Measurements from ENCODE around the gene CARD11. TPM values are rescaled to one million over a fixed set of nuclear protein-coding genes. Genes with fewer than 3 reads are reported as not detected.

Gene CARD11
- polyA plus RNA-seq, 1 donor from 2014 or later, result not detected

DNA sequence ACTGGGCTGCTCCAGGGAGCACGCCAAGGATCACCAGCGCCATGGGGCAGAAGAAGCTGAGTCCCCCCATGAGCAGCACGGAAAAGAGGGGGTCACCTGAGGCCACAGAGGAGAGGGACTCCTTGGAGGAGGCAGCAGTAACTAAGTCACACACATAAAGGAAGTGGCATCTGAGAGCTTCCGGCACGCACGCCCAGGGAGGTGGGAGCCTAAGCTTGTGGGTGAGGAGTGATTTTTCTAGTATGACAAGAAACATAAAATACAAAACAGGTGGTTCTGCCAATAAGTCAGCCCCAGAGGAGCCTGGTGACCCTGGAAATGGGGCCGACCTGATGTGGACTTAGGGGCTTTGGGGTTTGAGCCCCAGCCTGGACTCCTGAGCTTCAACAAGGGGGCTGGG is 60.8 kb downstream of the CARD11 start:
- no peak overlapping the region for H2AFZ ChIP-seq (ENCODE audit: low read depth, low read length)
- no peaks in the 10 kb centered on the region for H3K79me2 ChIP-seq (replicated peaks; ENCODE audit: insufficient read depth, low read length)
- no peaks in the 10 kb centered on the region for H3K27me3 ChIP-seq (ENCODE audit: insufficient read depth, low read depth, low read length)
- no peak overlapping the region for H3K4me2 ChIP-seq (ENCODE audit: low read length)
- H3K9ac ChIP-seq (ENCODE audit: low read length), result no peak overlapping the region
- no peak overlapping the region for H3K27ac ChIP-seq (ENCODE audit: low read length)
- H3F3A ChIP-seq (ENCODE audit: insufficient read depth, low read length, poor library complexity, severe bottlenecking), result no peaks in the 10 kb centered on the region
- TF ChIP-seq EZH2 (IDR thresholded peaks at IDR 0.05; ENCODE audit: borderline replicate concordance, insufficient read depth, low read length, poor library complexity, severe bottlenecking) (no peak), CTCF (IDR thresholded peaks at IDR 0.05; ENCODE audit: poor library complexity, severe bottlenecking) (no peak), POLR2AphosphoS5 (IDR thresholded peaks at IDR 0.05) (no peak), MXI1 (conservative IDR thresholded peaks at IDR 0.05; ENCODE audit: poor library complexity, severe bottlenecking) (no peak), REST (IDR thresholded peaks at IDR 0.05; ENCODE audit: borderline replicate concordance) (no peak)
- H3K4me3 ChIP-seq (ENCODE audit: low read length), result no peak overlapping the region
- no peaks in the 10 kb centered on the region for H4K20me1 ChIP-seq (ENCODE audit: insufficient read depth)
- H3K9me2 ChIP-seq (ENCODE audit: insufficient read depth, low read length), result no peaks in the 10 kb centered on the region
- H3K36me3 ChIP-seq (ENCODE audit: insufficient read depth, low read length), result no peaks in the 10 kb centered on the region
- no peaks in the 10 kb centered on the region for H3K9me3 ChIP-seq (ENCODE audit: low read length)

GRCh38 chr7:2982401-2982800 is 61.3 kb downstream of the CARD11 start:
- no peak for TF ChIP-seq REST (IDR thresholded peaks at IDR 0.05; ENCODE audit: borderline replicate concordance)
- no peak for TF ChIP-seq EP300 (conservative IDR thresholded peaks at IDR 0.05; ENCODE audit: poor library complexity, severe bottlenecking)
- no peak for TF ChIP-seq POLR2AphosphoS5 (IDR thresholded peaks at IDR 0.05)
- TF ChIP-seq RAD21 (conservative IDR thresholded peaks at IDR 0.05), result no peak
- no peak for TF ChIP-seq EZH2 (IDR thresholded peaks at IDR 0.05; ENCODE audit: borderline replicate concordance, insufficient read depth, low read length, poor library complexity, severe bottlenecking)
- TF ChIP-seq TAF1 (IDR thresholded peaks at IDR 0.05; ENCODE audit: low read depth), result no peak
- TF ChIP-seq MXI1 (conservative IDR thresholded peaks at IDR 0.05; ENCODE audit: poor library complexity, severe bottlenecking), result no peak
- no peak for TF ChIP-seq SMC3 (conservative IDR thresholded peaks at IDR 0.05; ENCODE audit: poor library complexity)
- no peak for TF ChIP-seq CTCF (IDR thresholded peaks at IDR 0.05; ENCODE audit: poor library complexity, severe bottlenecking)
- H3K4me3 ChIP-seq (ENCODE audit: low read length), result no peak overlapping the region
- no peaks in the 10 kb centered on the region for H3K79me2 ChIP-seq (replicated peaks; ENCODE audit: insufficient read depth, low read length)
- no peak overlapping the region for H3K27ac ChIP-seq (ENCODE audit: low read length)
- no peaks in the 10 kb centered on the region for H3F3A ChIP-seq (ENCODE audit: insufficient read depth, low read length, poor library complexity, severe bottlenecking)
- no peak overlapping the region for H3K9ac ChIP-seq (ENCODE audit: low read length)
- H3K9me3 ChIP-seq (ENCODE audit: low read length), result no peaks in the 10 kb centered on the region
- H3K9me2 ChIP-seq (ENCODE audit: insufficient read depth, low read length), result no peaks in the 10 kb centered on the region
- H3K36me3 ChIP-seq (ENCODE audit: insufficient read depth, low read length), result no peaks in the 10 kb centered on the region
- H3K4me2 ChIP-seq (ENCODE audit: low read length), result no peak overlapping the region
- H3K27me3 ChIP-seq (ENCODE audit: insufficient read depth, low read depth, low read length), result no peaks in the 10 kb centered on the region
- H4K20me1 ChIP-seq (ENCODE audit: insufficient read depth), result no peaks in the 10 kb centered on the region
- no peak overlapping the region for H2AFZ ChIP-seq (ENCODE audit: low read depth, low read length)
